Endothelial cell of hepatic sinusoid (primary cell): ENCODE measurements around the gene CNGA1.

ENCODE experiments used
- in situ Hi-C: cut with HindIII; loops from 2 replicates; pipeline ENCODE4 v1.10.0; 2017; ENCODE audit warnings: low sequenced_read_pairs

Gene CNGA1

GRCh38 chr4:47913861-47914219, 102.6 kb downstream of the CNGA1 start:
- in situ Hi-C loops, result no loop called here

DNA sequence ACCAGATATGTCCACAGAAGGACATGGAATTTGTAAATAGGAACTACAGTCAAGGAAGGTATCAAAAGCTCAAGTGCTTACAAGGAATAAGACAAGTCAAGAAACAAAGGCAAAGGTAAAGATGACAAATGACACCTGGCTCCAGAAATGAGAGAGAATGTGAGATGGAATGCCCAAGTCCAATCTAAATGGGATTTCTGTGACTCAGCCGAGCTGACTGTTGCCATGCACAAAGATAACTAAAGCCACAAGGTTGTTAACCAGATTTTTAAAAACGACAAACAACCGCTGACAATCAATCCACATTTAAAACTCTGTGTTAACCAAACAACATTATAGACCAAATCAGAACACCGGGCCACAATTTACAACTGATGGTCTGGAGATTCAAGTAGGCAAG, 103.2 kb downstream of the CNGA1 start:
- in situ Hi-C loops, result no loop called here

DNA sequence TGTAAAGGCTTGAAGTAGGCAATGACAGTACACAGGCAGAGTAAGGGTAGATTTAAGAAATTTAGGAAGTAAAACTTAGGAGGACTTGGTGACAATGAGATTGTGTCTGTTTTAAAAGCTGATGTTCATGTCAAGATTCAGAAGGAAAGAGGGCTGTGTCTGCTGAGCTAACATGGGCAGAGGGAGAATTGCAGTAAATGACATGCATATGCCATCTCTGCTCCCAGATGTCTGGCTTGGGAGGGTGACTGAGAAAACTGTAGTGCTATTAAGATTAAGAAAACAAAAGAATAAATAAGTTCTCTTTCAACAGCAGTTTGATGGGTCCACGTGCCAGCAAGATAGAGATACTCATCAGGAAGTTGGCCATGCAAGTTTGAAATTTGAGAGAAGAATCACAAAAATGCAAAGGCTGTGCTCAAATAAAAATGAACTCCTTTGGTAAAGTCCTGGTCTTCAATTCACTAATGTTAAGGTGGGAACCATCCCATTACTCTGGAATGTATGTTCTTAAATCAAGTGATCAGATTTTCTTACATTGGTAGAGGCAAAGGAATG, 109.3 kb downstream of the CNGA1 start:
- in situ Hi-C loops, result no loop called here

GRCh38 chr4:47899639-47900038, 116.8 kb downstream of the CNGA1 start:
- in situ Hi-C loops, result no loop called here

DNA sequence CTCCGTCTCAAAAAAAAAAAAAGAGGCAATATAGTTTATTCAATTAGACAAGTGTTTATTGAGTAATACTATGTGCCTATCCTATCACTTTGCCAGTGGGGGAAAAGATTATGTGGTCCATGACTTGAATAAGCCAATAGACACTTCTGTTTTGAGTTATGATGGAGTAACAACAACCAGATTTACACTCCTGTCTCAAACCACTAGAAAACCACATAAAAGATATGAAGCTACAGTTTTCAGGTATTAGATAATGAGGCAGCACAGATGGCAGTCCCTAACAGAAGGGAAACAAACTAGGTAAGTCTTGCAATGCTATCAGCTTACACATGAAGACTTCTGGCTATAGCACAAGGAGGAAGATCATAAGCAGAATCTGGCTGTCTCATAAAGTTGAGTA, 124.6 kb downstream of the CNGA1 start:
- in situ Hi-C loops, result no loop called here
